Osteocyte (in vitro differentiated cells): Measurements from ENCODE around the gene NPIPA1. TPM values are rescaled to one million over a fixed set of nuclear protein-coding genes. Genes with fewer than 3 reads are reported as not detected.
"Not testable (repeated sequence)": the region's sequence is repeated elsewhere in the genome, so short reads cannot be mapped to it uniquely, and the experiment has no call there.

Experiments
- DNase-seq: peaks from one replicate; pipeline ENCODE4 v3.0.0; 2021; ENCODE audit warnings: mixed read lengths; ENCODE audit not compliant: unreplicated experiment; ENCODE audit errors: extremely low spot score
- H3K27ac Mint-ChIP-seq: one replicate; pipeline ENCODE4 v1.8.0; 2021; ENCODE audit warnings: mild to moderate bottlenecking, mixed read lengths; ENCODE audit not compliant: unreplicated experiment
- H3K27me3 Mint-ChIP-seq: one replicate; pipeline ENCODE4 v1.8.0; 2021; ENCODE audit warnings: mixed read lengths; ENCODE audit not compliant: unreplicated experiment
- H3K36me3 Mint-ChIP-seq: one replicate; pipeline ENCODE4 v1.8.0; 2021; ENCODE audit warnings: mixed read lengths; ENCODE audit not compliant: unreplicated experiment
- H3K4me1 Mint-ChIP-seq: one replicate; pipeline ENCODE4 v1.8.0; 2021; ENCODE audit warnings: mixed read lengths; ENCODE audit not compliant: unreplicated experiment
- H3K4me3 Mint-ChIP-seq: one replicate; pipeline ENCODE4 v1.8.0; 2021; ENCODE audit warnings: mild to moderate bottlenecking, moderate library complexity, mixed read lengths; ENCODE audit not compliant: unreplicated experiment
- H3K9me3 Mint-ChIP-seq: one replicate; pipeline ENCODE4 v1.8.0; 2021; ENCODE audit warnings: mixed read lengths; ENCODE audit not compliant: unreplicated experiment
- microRNA-seq: library from miRNA; unstranded; fragments of <30 nt; microRNA quantifications from one replicate; pipeline ENCODE4 v1.1.0, GENCODE V29; 2020; ENCODE audit not compliant: unreplicated experiment
- total RNA-seq: library from RNA; stranded (reverse); gene quantifications from 2 replicates; pipeline ENCODE4 v1.2.1, GENCODE V29; 2021

Gene NPIPA1
- total RNA-seq, 1 donor from 2014 or later, result 176 TPM

- not testable (repeated sequence) for H3K4me3 Mint-ChIP-seq, H3K27ac Mint-ChIP-seq, H3K27me3 Mint-ChIP-seq, H3K9me3 Mint-ChIP-seq, H3K4me1 Mint-ChIP-seq
- peak; percentile 85 for DNase-seq
- peaks cover 43% of the 10 kb centered on the region for H3K36me3 Mint-ChIP-seq
Measured at GRCh38 chr16:14989291-14990281, 52.3 kb downstream of the NPIPA1 start.

GRCh38 chr16:14993277-14994151, 56.3 kb downstream of the NPIPA1 start:
- not testable (repeated sequence) for DNase-seq, H3K9me3 Mint-ChIP-seq, H3K27me3 Mint-ChIP-seq, H3K27ac Mint-ChIP-seq, H3K4me3 Mint-ChIP-seq
- H3K4me1 Mint-ChIP-seq, result peaks cover 26% of the 10 kb centered on the region
- H3K36me3 Mint-ChIP-seq, result peaks cover 30% of the 10 kb centered on the region

GRCh38 chr16:14996702-14997101, 59.5 kb downstream of the NPIPA1 start:
- Mint-ChIP-seq H3K36me3 (peaks cover 33% of the 10 kb centered on the region), H3K4me1 (peaks cover 20% of the 10 kb centered on the region), H3K27ac (peak overlapping the region; percentile 67)
- H3K9me3 Mint-ChIP-seq, H3K27me3 Mint-ChIP-seq, H3K4me3 Mint-ChIP-seq: not testable (repeated sequence)
- DNase-seq, result peak; percentile 72

- DNase-seq, result peak; percentile 81
- not testable (repeated sequence) for H3K4me3 Mint-ChIP-seq, H3K27ac Mint-ChIP-seq, H3K27me3 Mint-ChIP-seq, H3K9me3 Mint-ChIP-seq
- peaks cover 32% of the 10 kb centered on the region for H3K36me3 Mint-ChIP-seq
- H3K4me1 Mint-ChIP-seq, result peaks cover 20% of the 10 kb centered on the region
Measured at GRCh38 chr16:14998300-14998699, 61.1 kb downstream of the NPIPA1 start.

- not testable (repeated sequence) for DNase-seq, H3K27me3 Mint-ChIP-seq, H3K27ac Mint-ChIP-seq, H3K4me3 Mint-ChIP-seq, H3K9me3 Mint-ChIP-seq
- peaks cover 20% of the 10 kb centered on the region for H3K4me1 Mint-ChIP-seq
- H3K36me3 Mint-ChIP-seq, result peaks cover 30% of the 10 kb centered on the region
Measured at GRCh38 chr16:14999845-15000244, 62.6 kb downstream of the NPIPA1 start.

Small RNAs within 50 kb of the gene (microRNA-seq; reads per million reads assigned to microRNA genes)
- gene MIR3180-1 (not detected), gene MIR3670-1 (not detected), gene MIR6511A1 (not detected), gene MIR6770-1 (not detected)

Other genes with a start within 250 kb of the NPIPA1 start
- not detected in 2 replicates for gene PLA2G10, start 243.1 kb upstream of the NPIPA1 start, total RNA-seq
- 1.2 TPM in 1 of 2 replicates, not detected in the other for gene NPIPA3, start 234.0 kb upstream of the NPIPA1 start, total RNA-seq
- gene NPIPA2, start 194.9 kb upstream of the NPIPA1 start, total RNA-seq, result 9.0 and 9.5 TPM in 2 replicates
- gene NOMO1, start 103.7 kb upstream of the NPIPA1 start, total RNA-seq, result 95.4 and 109 TPM in 2 replicates
- gene PDXDC1, start 37.6 kb downstream of the NPIPA1 start, total RNA-seq, result 107 and 109 TPM in 2 replicates
- 54.9 and 56.4 TPM in 2 replicates for gene NTAN1, start 118.6 kb downstream of the NPIPA1 start, total RNA-seq
- gene RRN3, start 156.8 kb downstream of the NPIPA1 start, total RNA-seq, result 23.8 and 24.2 TPM in 2 replicates